ENCODE results near the gene SEMA3G.

DNA sequence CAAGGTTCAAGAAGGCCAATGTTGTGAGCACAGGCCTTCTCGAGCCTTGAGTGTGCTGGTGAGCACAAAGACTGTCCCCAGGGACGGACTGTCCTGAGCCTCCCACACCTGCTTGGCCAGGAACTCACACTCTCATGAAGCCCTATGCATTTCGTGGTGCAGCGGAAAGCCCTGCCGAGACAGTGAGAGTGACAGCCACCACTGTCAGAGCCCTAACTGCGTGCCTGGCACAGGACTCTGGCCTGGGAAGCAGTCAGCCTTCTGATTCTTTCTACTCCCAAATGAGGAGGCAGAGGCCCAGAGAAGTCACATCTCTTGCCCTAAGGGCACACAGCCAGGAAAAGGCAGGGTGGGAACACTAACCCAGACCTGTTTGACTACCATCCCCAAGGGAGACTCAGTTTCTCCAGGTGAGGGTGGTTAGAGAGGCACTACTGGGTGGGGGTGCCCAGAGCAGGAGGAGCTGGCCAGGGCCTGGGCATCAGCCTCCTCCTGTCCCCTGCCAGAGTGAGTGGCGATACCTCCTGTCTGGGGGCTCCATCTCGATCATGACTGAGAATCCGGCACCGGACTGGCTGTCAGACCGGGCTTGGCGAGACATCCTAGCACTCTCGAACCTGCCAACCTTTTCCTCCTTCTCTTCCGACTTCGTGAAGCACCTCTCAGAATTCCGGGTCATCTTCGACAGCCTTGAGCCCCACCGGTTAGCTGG, 50.8 kb downstream of the SEMA3G start:
- TF ChIP-seq, protein P1, sequence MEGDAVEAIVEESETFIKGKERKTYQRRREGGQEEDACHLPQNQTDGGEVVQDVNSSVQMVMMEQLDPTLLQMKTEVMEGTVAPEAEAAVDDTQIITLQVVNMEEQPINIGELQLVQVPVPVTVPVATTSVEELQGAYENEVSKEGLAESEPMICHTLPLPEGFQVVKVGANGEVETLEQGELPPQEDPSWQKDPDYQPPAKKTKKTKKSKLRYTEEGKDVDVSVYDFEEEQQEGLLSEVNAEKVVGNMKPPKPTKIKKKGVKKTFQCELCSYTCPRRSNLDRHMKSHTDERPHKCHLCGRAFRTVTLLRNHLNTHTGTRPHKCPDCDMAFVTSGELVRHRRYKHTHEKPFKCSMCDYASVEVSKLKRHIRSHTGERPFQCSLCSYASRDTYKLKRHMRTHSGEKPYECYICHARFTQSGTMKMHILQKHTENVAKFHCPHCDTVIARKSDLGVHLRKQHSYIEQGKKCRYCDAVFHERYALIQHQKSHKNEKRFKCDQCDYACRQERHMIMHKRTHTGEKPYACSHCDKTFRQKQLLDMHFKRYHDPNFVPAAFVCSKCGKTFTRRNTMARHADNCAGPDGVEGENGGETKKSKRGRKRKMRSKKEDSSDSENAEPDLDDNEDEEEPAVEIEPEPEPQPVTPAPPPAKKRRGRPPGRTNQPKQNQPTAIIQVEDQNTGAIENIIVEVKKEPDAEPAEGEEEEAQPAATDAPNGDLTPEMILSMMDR (IDR thresholded peaks at IDR 0.05): no peak
- TF ChIP-seq, protein P2, sequence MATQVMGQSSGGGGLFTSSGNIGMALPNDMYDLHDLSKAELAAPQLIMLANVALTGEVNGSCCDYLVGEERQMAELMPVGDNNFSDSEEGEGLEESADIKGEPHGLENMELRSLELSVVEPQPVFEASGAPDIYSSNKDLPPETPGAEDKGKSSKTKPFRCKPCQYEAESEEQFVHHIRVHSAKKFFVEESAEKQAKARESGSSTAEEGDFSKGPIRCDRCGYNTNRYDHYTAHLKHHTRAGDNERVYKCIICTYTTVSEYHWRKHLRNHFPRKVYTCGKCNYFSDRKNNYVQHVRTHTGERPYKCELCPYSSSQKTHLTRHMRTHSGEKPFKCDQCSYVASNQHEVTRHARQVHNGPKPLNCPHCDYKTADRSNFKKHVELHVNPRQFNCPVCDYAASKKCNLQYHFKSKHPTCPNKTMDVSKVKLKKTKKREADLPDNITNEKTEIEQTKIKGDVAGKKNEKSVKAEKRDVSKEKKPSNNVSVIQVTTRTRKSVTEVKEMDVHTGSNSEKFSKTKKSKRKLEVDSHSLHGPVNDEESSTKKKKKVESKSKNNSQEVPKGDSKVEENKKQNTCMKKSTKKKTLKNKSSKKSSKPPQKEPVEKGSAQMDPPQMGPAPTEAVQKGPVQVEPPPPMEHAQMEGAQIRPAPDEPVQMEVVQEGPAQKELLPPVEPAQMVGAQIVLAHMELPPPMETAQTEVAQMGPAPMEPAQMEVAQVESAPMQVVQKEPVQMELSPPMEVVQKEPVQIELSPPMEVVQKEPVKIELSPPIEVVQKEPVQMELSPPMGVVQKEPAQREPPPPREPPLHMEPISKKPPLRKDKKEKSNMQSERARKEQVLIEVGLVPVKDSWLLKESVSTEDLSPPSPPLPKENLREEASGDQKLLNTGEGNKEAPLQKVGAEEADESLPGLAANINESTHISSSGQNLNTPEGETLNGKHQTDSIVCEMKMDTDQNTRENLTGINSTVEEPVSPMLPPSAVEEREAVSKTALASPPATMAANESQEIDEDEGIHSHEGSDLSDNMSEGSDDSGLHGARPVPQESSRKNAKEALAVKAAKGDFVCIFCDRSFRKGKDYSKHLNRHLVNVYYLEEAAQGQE (IDR thresholded peaks at IDR 0.05): no peak
- TF ChIP-seq CBX8 (IDR thresholded peaks at IDR 0.05): no peak
- TF ChIP-seq, protein P3, sequence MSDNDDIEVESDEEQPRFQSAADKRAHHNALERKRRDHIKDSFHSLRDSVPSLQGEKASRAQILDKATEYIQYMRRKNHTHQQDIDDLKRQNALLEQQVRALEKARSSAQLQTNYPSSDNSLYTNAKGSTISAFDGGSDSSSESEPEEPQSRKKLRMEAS (IDR thresholded peaks at IDR 0.05): no peak
- no peak for TF ChIP-seq POLR2A (IDR thresholded peaks at IDR 0.05; ENCODE audit: low read length)
- TF ChIP-seq MAFK (IDR thresholded peaks at IDR 0.05; ENCODE audit: partially characterized antibody): no peak
- TF ChIP-seq, protein P4, sequence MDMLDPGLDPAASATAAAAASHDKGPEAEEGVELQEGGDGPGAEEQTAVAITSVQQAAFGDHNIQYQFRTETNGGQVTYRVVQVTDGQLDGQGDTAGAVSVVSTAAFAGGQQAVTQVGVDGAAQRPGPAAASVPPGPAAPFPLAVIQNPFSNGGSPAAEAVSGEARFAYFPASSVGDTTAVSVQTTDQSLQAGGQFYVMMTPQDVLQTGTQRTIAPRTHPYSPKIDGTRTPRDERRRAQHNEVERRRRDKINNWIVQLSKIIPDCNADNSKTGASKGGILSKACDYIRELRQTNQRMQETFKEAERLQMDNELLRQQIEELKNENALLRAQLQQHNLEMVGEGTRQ (IDR thresholded peaks at IDR 0.05): no peak
- TF ChIP-seq TP53 (CRISPR knock-in tag; IDR thresholded peaks at IDR 0.05): no peak
- no peak for TF ChIP-seq HDAC2 (IDR thresholded peaks at IDR 0.05)
